Measurements from ENCODE around the gene CACNA1H.
"Not testable (repeated sequence)": the region's sequence is repeated elsewhere in the genome, so short reads cannot be mapped to it uniquely, and the experiment has no call there.

DNA sequence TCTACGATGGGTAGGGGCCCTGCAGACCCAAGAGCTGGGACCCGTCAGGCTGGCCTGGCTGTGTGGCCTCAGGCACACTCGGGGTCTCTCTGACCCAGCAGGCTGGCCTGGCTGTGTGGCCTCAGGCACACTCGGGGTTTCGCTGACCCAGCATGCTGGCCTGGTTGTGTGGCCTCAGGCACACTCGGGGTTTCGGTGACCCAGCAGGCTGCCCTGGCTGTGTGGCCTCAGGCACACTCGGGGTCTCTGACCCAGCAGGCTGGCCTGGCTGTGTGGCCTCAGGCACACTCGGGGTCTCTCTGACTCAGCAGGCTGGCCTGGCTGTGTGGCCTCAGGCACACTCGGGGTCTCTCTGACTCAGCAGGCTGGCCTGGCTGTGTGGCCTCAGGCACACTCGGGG, 37.9 kb downstream of the CACNA1H start:
- not testable (repeated sequence) for TF ChIP-seq POLR2AphosphoS5, CTCF (IDR thresholded peaks at IDR 0.05)
